Measurements from ENCODE around the gene MED4.

The MED4 gene

GRCh38 chr13:48074006-48074405, 20.9 kb downstream of the MED4 start:
- no peak for DNase-seq (ENCODE audit: extremely low read depth, low read depth)
- TF ChIP-seq CTCF (IDR thresholded peaks at IDR 0.05; ENCODE audit: low read depth, low read length, missing control alignments), result no peak
- no peak overlapping the region for H3K4me3 ChIP-seq (replicated peaks; ENCODE audit: low read depth, low read length)

GRCh38 chr13:48072787-48073186, 22.1 kb downstream of the MED4 start:
- DNase-seq (ENCODE audit: extremely low read depth, low read depth), result no peak
- H3K4me3 ChIP-seq (replicated peaks; ENCODE audit: low read depth, low read length), result no peak overlapping the region
- no peak for TF ChIP-seq CTCF (IDR thresholded peaks at IDR 0.05; ENCODE audit: low read depth, low read length, missing control alignments)

GRCh38 chr13:48072304-48072703, 22.6 kb downstream of the MED4 start:
- H3K4me3 ChIP-seq (replicated peaks; ENCODE audit: low read depth, low read length), result no peak overlapping the region
- no peak for DNase-seq (ENCODE audit: extremely low read depth, low read depth)
- no peak for TF ChIP-seq CTCF (IDR thresholded peaks at IDR 0.05; ENCODE audit: low read depth, low read length, missing control alignments)

GRCh38 chr13:48070942-48071341, 24.0 kb downstream of the MED4 start:
- H3K4me3 ChIP-seq (replicated peaks; ENCODE audit: low read depth, low read length), result no peak overlapping the region
- TF ChIP-seq CTCF (IDR thresholded peaks at IDR 0.05; ENCODE audit: low read depth, low read length, missing control alignments), result no peak
- no peak for DNase-seq (ENCODE audit: extremely low read depth, low read depth)

- H3K4me3 ChIP-seq (replicated peaks; ENCODE audit: low read depth, low read length), result no peak overlapping the region
- DNase-seq (ENCODE audit: extremely low read depth, low read depth), result no peak
- TF ChIP-seq CTCF (IDR thresholded peaks at IDR 0.05; ENCODE audit: low read depth, low read length, missing control alignments), result no peak
These were observed 25.3 kb downstream of the MED4 start for GRCh38 chr13:48069573-48069972.

GRCh38 chr13:48068952-48069351, 26.0 kb downstream of the MED4 start:
- DNase-seq (ENCODE audit: extremely low read depth, low read depth), result no peak
- no peak for TF ChIP-seq CTCF (IDR thresholded peaks at IDR 0.05; ENCODE audit: low read depth, low read length, missing control alignments)
- no peak overlapping the region for H3K4me3 ChIP-seq (replicated peaks; ENCODE audit: low read depth, low read length)

- no peak overlapping the region for H3K4me3 ChIP-seq (replicated peaks; ENCODE audit: low read depth, low read length)
- no peak for DNase-seq (ENCODE audit: extremely low read depth, low read depth)
- no peak for TF ChIP-seq CTCF (IDR thresholded peaks at IDR 0.05; ENCODE audit: low read depth, low read length, missing control alignments)
These were observed 26.9 kb downstream of the MED4 start for GRCh38 chr13:48068036-48068435.
